ENCODE results near the gene CELF2. TPM values are rescaled to one million over a fixed set of nuclear protein-coding genes. Genes with fewer than 3 reads are reported as not detected.

CELF2 gene
- total RNA-seq, 1 experiment from 2014 or later = not detected

DNA sequence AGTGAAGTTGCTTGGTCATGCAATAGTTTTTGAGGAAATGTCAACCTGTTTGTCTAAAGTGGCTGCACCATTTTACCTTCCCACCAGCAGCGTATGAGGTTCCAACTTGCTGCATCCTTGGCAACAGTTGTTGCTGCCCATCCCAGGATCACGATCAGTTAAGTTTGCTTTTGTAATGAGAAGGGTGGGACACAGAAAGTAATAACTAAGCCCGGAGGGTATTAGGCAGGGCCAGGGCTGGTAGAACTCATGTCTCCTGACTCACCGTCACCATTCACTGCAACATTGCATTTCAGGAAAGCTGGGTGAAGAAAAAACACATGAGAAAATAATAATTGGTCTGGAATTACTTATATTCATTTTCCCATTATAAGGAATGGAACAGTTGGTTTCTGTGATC lies 25.4 kb downstream of the CELF2 start:
- BruUV-seq (replicated peaks) = no TSS peak
- ChIA-PET CTCF (no interaction called here), POLR2A (ENCODE audit: low non-redundant PET) (no interaction called here)
- H3K4me1 ChIP-seq (ENCODE audit: insufficient read depth, low read length, poor library complexity, severe bottlenecking) = no peaks in the 10 kb centered on the region
- H3K27me3 ChIP-seq (replicated peaks; ENCODE audit: insufficient read depth, low read depth, low read length, poor library complexity) = peaks cover 58% of the 10 kb centered on the region
- TF ChIP-seq, protein P1, sequence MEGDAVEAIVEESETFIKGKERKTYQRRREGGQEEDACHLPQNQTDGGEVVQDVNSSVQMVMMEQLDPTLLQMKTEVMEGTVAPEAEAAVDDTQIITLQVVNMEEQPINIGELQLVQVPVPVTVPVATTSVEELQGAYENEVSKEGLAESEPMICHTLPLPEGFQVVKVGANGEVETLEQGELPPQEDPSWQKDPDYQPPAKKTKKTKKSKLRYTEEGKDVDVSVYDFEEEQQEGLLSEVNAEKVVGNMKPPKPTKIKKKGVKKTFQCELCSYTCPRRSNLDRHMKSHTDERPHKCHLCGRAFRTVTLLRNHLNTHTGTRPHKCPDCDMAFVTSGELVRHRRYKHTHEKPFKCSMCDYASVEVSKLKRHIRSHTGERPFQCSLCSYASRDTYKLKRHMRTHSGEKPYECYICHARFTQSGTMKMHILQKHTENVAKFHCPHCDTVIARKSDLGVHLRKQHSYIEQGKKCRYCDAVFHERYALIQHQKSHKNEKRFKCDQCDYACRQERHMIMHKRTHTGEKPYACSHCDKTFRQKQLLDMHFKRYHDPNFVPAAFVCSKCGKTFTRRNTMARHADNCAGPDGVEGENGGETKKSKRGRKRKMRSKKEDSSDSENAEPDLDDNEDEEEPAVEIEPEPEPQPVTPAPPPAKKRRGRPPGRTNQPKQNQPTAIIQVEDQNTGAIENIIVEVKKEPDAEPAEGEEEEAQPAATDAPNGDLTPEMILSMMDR (conservative IDR thresholded peaks at IDR 0.05; ENCODE audit: low read depth, low read length) = no peak
- TF ChIP-seq EZH2 (IDR thresholded peaks at IDR 0.05; ENCODE audit: borderline replicate concordance, low read depth, low read length, poor library complexity, severe bottlenecking) = no peak
- H3K27ac ChIP-seq (ENCODE audit: low read depth, low read length, poor library complexity, severe bottlenecking) = no peak overlapping the region
- no peaks in the 10 kb centered on the region for H3K36me3 ChIP-seq (ENCODE audit: insufficient read depth, low read length, poor library complexity, severe bottlenecking)
- intact Hi-C loops (cut with micrococcal nuclease; ENCODE audit: unreplicated experiment) = no loop called here
- no peaks in the 10 kb centered on the region for H3K9me3 ChIP-seq (ENCODE audit: low read depth, low read length, poor library complexity, severe bottlenecking)
- no peak overlapping the region for H3K4me3 ChIP-seq (ENCODE audit: low read depth, low read length, poor library complexity, severe bottlenecking)
- no peak for DNase-seq (ENCODE audit: low spot score)

DNA sequence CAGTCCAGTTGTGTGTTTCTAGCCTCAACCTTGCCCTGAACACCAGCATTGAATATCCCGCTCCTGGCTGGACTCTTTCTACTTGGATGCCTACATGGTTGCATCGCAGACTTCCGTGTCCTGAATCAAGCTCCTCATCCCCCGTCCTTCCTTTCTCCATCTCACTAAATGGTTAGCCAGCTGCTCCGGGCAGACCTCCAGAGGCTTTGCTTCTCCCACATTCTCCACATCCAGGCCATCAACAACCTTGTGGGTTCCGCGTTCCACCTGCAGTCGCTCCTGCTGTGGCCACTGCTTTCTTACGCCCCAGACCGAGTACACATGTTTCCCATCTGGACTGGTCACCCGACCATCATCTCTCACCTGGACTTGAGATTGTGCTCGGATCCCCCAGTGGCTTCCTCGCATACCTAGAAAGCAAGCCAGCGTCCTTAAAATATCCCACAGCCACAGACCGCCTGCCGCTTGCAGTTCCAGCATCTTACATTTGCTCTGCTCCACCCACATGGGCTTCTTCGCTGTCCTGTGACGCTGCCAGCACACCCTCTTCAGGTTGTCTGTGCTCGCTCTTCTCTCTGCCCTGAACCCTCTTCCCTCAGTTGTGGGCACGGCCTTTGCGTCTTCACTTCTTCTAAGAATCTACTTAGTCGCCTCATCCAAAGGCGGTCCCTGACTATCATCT lies 25.9 kb downstream of the CELF2 start:
- CTCF ChIA-PET = no interaction called here
- TF ChIP-seq, protein P1 (conservative IDR thresholded peaks at IDR 0.05; ENCODE audit: low read depth, low read length) = no peak
- no peak for TF ChIP-seq EZH2 (IDR thresholded peaks at IDR 0.05; ENCODE audit: borderline replicate concordance, low read depth, low read length, poor library complexity, severe bottlenecking)

GRCh38 chr10:11045487-11045886 lies 27.8 kb downstream of the CELF2 start:
- H3K9me3 ChIP-seq (ENCODE audit: low read depth, low read length, poor library complexity, severe bottlenecking) = no peaks in the 10 kb centered on the region
- H3K4me1 ChIP-seq (ENCODE audit: insufficient read depth, low read length, poor library complexity, severe bottlenecking) = no peaks in the 10 kb centered on the region
- ChIA-PET POLR2A (ENCODE audit: low non-redundant PET) (no interaction called here), CTCF (no interaction called here)
- no peak overlapping the region for H3K27ac ChIP-seq (ENCODE audit: low read depth, low read length, poor library complexity, severe bottlenecking)
- no peak overlapping the region for H3K4me3 ChIP-seq (ENCODE audit: low read depth, low read length, poor library complexity, severe bottlenecking)
- no peak for TF ChIP-seq EZH2 (IDR thresholded peaks at IDR 0.05; ENCODE audit: borderline replicate concordance, low read depth, low read length, poor library complexity, severe bottlenecking)
- TF ChIP-seq, protein P1 (conservative IDR thresholded peaks at IDR 0.05; ENCODE audit: low read depth, low read length) = no peak
- no peak for DNase-seq (ENCODE audit: low spot score)
- BruUV-seq (replicated peaks) = no TSS peak
- intact Hi-C loops (cut with micrococcal nuclease; ENCODE audit: unreplicated experiment) = no loop called here
- H3K36me3 ChIP-seq (ENCODE audit: insufficient read depth, low read length, poor library complexity, severe bottlenecking) = no peaks in the 10 kb centered on the region
- peaks cover 58% of the 10 kb centered on the region for H3K27me3 ChIP-seq (replicated peaks; ENCODE audit: insufficient read depth, low read depth, low read length, poor library complexity)

More for the DNA sequence above, 25.9 kb downstream of the CELF2 start:
- H3K27me3 ChIP-seq (replicated peaks; ENCODE audit: insufficient read depth, low read depth, low read length, poor library complexity) = peaks cover 62% of the 10 kb centered on the region
- H3K36me3 ChIP-seq (ENCODE audit: insufficient read depth, low read length, poor library complexity, severe bottlenecking) = no peaks in the 10 kb centered on the region
- no TSS peak for BruUV-seq (replicated peaks)
- DNase-seq (ENCODE audit: low spot score) = no peak
- POLR2A ChIA-PET (ENCODE audit: low non-redundant PET) = no interaction called here
- no peak overlapping the region for H3K4me3 ChIP-seq (ENCODE audit: low read depth, low read length, poor library complexity, severe bottlenecking)
- H3K9me3 ChIP-seq (ENCODE audit: low read depth, low read length, poor library complexity, severe bottlenecking) = no peaks in the 10 kb centered on the region
- intact Hi-C loops (cut with micrococcal nuclease; ENCODE audit: unreplicated experiment) = no loop called here
- H3K4me1 ChIP-seq (ENCODE audit: insufficient read depth, low read length, poor library complexity, severe bottlenecking) = no peaks in the 10 kb centered on the region
- H3K27ac ChIP-seq (ENCODE audit: low read depth, low read length, poor library complexity, severe bottlenecking) = no peak overlapping the region
